Neuronal stem cell (in vitro differentiated cells): ENCODE data around the gene OR2V1.
"Not testable (repeated sequence)": the region's sequence is repeated elsewhere in the genome, so short reads cannot be mapped to it uniquely, and the experiment has no call there.

ENCODE experiments used
- DNase-seq: peaks from one replicate; pipeline ENCODE4 v3.0.0-alpha.2; 2013; ENCODE audit warnings: low spot score
- H2AFZ ChIP-seq: one replicate; pipeline ENCODE4 v1.6.1; 2013; ENCODE audit warnings: mild to moderate bottlenecking, low read length, inconsistent platforms
- H2AK5ac ChIP-seq: 2 replicates; pipeline ENCODE4 v1.6.1; 2013; ENCODE audit warnings: low read depth, mild to moderate bottlenecking, inconsistent platforms, low read length, moderate library complexity, mixed read lengths
- H2BK120ac ChIP-seq: 2 replicates; pipeline ENCODE4 v1.6.1; 2013; ENCODE audit warnings: low read depth, mild to moderate bottlenecking, inconsistent platforms, low read length, moderate library complexity, mixed read lengths
- H2BK12ac ChIP-seq: one replicate; pipeline ENCODE4 v1.6.1; 2013; ENCODE audit warnings: low read length, inconsistent platforms
- H2BK15ac ChIP-seq: 2 replicates; pipeline ENCODE4 v1.6.1; 2013; ENCODE audit warnings: mild to moderate bottlenecking, low read length, inconsistent platforms, mixed read lengths
- H2BK5ac ChIP-seq: one replicate; pipeline ENCODE4 v1.6.1; 2013; ENCODE audit warnings: inconsistent platforms, mild to moderate bottlenecking, low read length, moderate library complexity
- H3K14ac ChIP-seq: one replicate; pipeline ENCODE4 v1.6.1; 2013; ENCODE audit warnings: low read length, inconsistent platforms
- H3K18ac ChIP-seq: 2 replicates; pipeline ENCODE4 v1.6.1; 2013; ENCODE audit warnings: low read length, inconsistent platforms
- H3K23ac ChIP-seq: 2 replicates; pipeline ENCODE4 v1.6.1; 2013; ENCODE audit warnings: low read depth, mild to moderate bottlenecking, mixed read lengths, low read length, inconsistent platforms; ENCODE audit not compliant: poor library complexity
- H3K27ac ChIP-seq: replicated peaks from 3 replicates; pipeline ENCODE4 v1.5.1; 2013; ENCODE audit warnings: low read length, inconsistent platforms
- H3K27me3 ChIP-seq, 3 experiments: 2 replicates each; pipeline ENCODE4 v1.6.1; 2013; ENCODE audit warnings: low read length in 3 of 3, mild to moderate bottlenecking in 2 of 3, inconsistent platforms in 1 of 3, low read depth in 1 of 3, mixed read lengths in 1 of 3, moderate library complexity in 1 of 3; ENCODE audit not compliant: control insufficient read depth in 3 of 3, insufficient read depth in 3 of 3
- H3K36me3 ChIP-seq, 2 donors: replicated peaks in 1 of 2; 2 replicates each; pipeline ENCODE4 v1.6.1; 2013; ENCODE audit warnings: low read length in 2 of 2; ENCODE audit not compliant: control insufficient read depth in 2 of 2, insufficient read depth in 2 of 2
- H3K4ac ChIP-seq: 2 replicates; pipeline ENCODE4 v1.6.1; 2013; ENCODE audit warnings: inconsistent platforms, mild to moderate bottlenecking, low read length, moderate library complexity
- H3K4me1 ChIP-seq, 2 donors: 1 replicate in 1 of 2; 2 replicates in 1 of 2; pipeline ENCODE4 v1.6.1; 2013; ENCODE audit warnings: low read length in 2 of 2, low read depth in 1 of 2; ENCODE audit not compliant: control insufficient read depth in 2 of 2, insufficient read depth in 1 of 2
- H3K4me2 ChIP-seq: one replicate; pipeline ENCODE4 v1.6.1; 2013; ENCODE audit warnings: mild to moderate bottlenecking, low read length, inconsistent platforms; ENCODE audit not compliant: insufficient read depth, poor library complexity, severe bottlenecking
- H3K4me3 ChIP-seq, 2 donors: 2 replicates each; pipeline ENCODE4 v1.5.1; 2013; ENCODE audit warnings: low read length in 2 of 2, mild to moderate bottlenecking in 2 of 2, inconsistent platforms in 1 of 2, moderate library complexity in 1 of 2
- H3K79me1 ChIP-seq: one replicate; pipeline ENCODE4 v1.6.1; 2013; ENCODE audit warnings: low read depth, mild to moderate bottlenecking, inconsistent platforms, low read length, moderate library complexity
- H3K9ac ChIP-seq: one replicate; pipeline ENCODE4 v1.6.1; 2013; ENCODE audit warnings: mild to moderate bottlenecking, low read depth, low read length, inconsistent platforms; ENCODE audit not compliant: poor library complexity
- H3K9me3 ChIP-seq, 2 donors: replicated peaks in 1 of 2; 2 replicates each; pipeline versions ENCODE3 to v1.6.1; 2013; ENCODE audit warnings: low read length in 2 of 2, mild to moderate bottlenecking in 2 of 2, inconsistent platforms in 1 of 2, low read depth in 1 of 2, mixed read lengths in 1 of 2, moderate library complexity in 1 of 2; ENCODE audit not compliant: control insufficient read depth in 2 of 2, insufficient read depth in 1 of 2
- H4K8ac ChIP-seq: one replicate; pipeline ENCODE4 v1.6.1; 2013; ENCODE audit warnings: low read depth, mild to moderate bottlenecking, inconsistent platforms, low read length, moderate library complexity
- H4K91ac ChIP-seq: one replicate; pipeline ENCODE4 v1.6.1; 2013; ENCODE audit warnings: low read length, low read depth, mild to moderate bottlenecking, inconsistent platforms; ENCODE audit not compliant: poor library complexity
- WGBS, 2 donors: extraction: QIAGEN DNeasy Blood & Tissue Kit; methylation state at CpG; one replicate each; pipeline ENCODE4 v1.1.7; 2013; ENCODE audit warnings: missing lambda C conversion rate in 2 of 2, mixed read lengths in 1 of 2; ENCODE audit not compliant: insufficient read length in 2 of 2, insufficient replicate concordance in 1 of 2; ENCODE audit errors: extremely low coverage in 2 of 2; 5-methylcytosine and 5-hydroxymethylcytosine counted together

OR2V1 gene

DNA sequence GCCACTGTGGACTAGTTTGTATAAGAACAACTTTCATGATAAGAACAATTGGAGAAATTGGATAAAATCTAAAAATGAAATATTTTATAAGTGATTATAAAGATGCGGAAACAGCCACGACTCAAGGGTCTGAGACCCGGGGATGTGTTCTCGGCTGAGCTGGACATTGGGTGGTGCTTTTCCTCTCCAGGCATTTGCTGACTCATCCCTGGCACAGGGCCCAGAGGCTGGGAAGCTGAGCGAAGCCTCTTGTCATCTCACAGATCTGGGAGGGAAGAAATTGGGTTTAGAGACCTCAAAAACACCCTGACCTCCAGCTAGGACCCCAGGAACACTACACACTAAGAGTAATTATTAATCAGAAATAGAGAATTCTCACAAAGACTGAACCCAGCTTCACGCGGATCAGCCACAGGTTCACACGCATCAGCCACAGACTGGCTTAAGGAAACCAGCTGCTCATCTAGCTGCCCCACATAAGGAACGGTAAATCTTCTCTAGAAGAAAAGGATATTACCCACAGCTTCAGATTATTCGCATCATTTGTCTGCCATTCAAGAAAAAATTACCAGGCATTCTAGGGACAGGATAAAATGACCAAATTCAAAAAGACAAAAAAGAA lies 2.8 kb upstream of the OR2V1 start:
- no peak overlapping the region for H2BK15ac ChIP-seq
- no peak overlapping the region for H2BK120ac ChIP-seq
- H3K27ac ChIP-seq = no peak overlapping the region
- WGBS, 2 donors = no CpG with 5 or more reads among the region's 10 CpGs
- DNase-seq = no peak
- H2BK12ac ChIP-seq = no peak overlapping the region
- H3K14ac ChIP-seq = no peak overlapping the region
- H3K79me1 ChIP-seq = no peaks in the 10 kb centered on the region
- no peak overlapping the region for H3K23ac ChIP-seq
- H3K9ac ChIP-seq = no peak overlapping the region
- no peak overlapping the region for H3K4me3 ChIP-seq
- H4K8ac ChIP-seq = no peak overlapping the region
- no peak overlapping the region for H2AK5ac ChIP-seq
- H3K4me1 ChIP-seq = peaks cover 0 to 3% of the 10 kb centered on the region in 2 donors
- no peak overlapping the region for H3K4me2 ChIP-seq
- no peaks in the 10 kb centered on the region for H3K9me3 ChIP-seq
- no peak overlapping the region for H2AFZ ChIP-seq
- H3K36me3 ChIP-seq = no peaks in the 10 kb centered on the region
- H2BK5ac ChIP-seq = no peak overlapping the region
- no peak overlapping the region for H3K4ac ChIP-seq
- peaks cover 0 to 27% (median 4%) of the 10 kb centered on the region in 3 experiments for H3K27me3 ChIP-seq
- H3K18ac ChIP-seq = no peak overlapping the region
- H4K91ac ChIP-seq = no peak overlapping the region

DNA sequence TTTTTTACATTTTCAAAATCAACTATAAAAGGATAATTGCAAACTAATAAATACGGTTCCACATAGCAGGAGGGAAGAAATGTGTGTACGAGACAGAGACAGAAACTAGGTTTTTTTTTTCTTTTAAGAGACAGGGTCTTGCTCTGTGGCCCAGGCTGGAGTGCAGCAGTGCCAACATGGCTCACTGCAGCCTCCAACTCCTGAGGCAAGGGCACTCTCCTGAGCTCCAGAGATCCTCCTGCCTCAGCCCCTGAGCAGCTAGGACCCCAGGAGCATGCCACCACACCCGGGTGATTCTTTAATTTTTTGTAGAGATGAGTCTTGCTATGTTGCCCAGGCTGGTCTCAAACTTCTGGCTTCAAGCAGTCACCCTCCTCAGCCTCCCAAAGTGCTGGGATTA lies 2.1 kb upstream of the OR2V1 start:
- Histone ChIP-seq H4K8ac (no peak overlapping the region), H3K18ac (no peak overlapping the region), H3K9ac (no peak overlapping the region), H3K4ac (no peak overlapping the region), H3K36me3 (no peaks in the 10 kb centered on the region), H3K14ac (no peak overlapping the region), H3K27me3 (peaks cover 0 to 33% (median 6%) of the 10 kb centered on the region in 3 experiments), H2BK12ac (no peak overlapping the region), H2AK5ac (no peak overlapping the region), H4K91ac (no peak overlapping the region), H3K9me3 (no peaks in the 10 kb centered on the region), H3K4me1 (peaks cover 0 to 3% of the 10 kb centered on the region in 2 donors), H2BK15ac (no peak overlapping the region), H2AFZ (no peak overlapping the region), H3K23ac (no peak overlapping the region), H3K27ac (no peak overlapping the region), H2BK120ac (no peak overlapping the region), H3K4me3 (no peak overlapping the region), H2BK5ac (no peak overlapping the region), H3K4me2 (no peak overlapping the region), H3K79me1 (no peaks in the 10 kb centered on the region)
- no peak for DNase-seq
- WGBS, 2 donors = no CpG with 5 or more reads among the region's 3 CpGs

DNA sequence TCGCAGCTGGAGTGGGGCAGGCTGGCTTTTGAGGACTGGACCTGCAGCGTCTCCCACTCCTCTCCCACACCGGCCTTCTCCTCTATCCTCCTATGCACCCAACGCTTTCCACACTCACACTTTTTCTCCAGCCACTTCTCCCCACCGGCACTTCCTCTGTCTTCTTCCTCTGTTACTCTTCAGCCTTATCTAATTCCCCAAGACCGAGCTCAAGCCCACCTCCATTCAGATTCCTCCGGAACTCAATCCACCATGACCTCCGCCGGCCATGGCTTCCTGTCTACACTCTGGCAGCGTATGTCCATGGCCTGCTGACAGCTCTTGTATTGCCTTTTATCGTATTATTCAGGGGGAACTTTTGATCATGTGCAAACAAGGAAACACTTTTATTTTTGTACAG lies 545 bp upstream of the OR2V1 start:
- no peaks in the 10 kb centered on the region for H3K79me1 ChIP-seq
- no peak overlapping the region for H3K4me3 ChIP-seq
- H3K4me1 ChIP-seq = peaks cover 0 to 3% of the 10 kb centered on the region in 2 donors
- H3K23ac ChIP-seq = no peak overlapping the region
- H3K27me3 ChIP-seq = peaks cover 0 to 40% (median 6%) of the 10 kb centered on the region in 3 experiments
- H3K27ac ChIP-seq = no peak overlapping the region
- H3K9me3 ChIP-seq = no peaks in the 10 kb centered on the region
- no peak overlapping the region for H3K4me2 ChIP-seq
- no peak overlapping the region for H2BK12ac ChIP-seq
- H2AFZ ChIP-seq = no peak overlapping the region
- no peaks in the 10 kb centered on the region for H3K36me3 ChIP-seq
- no peak overlapping the region for H3K9ac ChIP-seq
- no peak overlapping the region for H2AK5ac ChIP-seq
- no peak overlapping the region for H2BK5ac ChIP-seq
- H2BK15ac ChIP-seq = no peak overlapping the region
- H4K8ac ChIP-seq = no peak overlapping the region
- WGBS, 2 donors = no CpG with 5 or more reads among the region's 11 CpGs
- H3K18ac ChIP-seq = no peak overlapping the region
- peak overlapping the region; percentile 61 for H4K91ac ChIP-seq
- no peak for DNase-seq
- no peak overlapping the region for H3K14ac ChIP-seq
- no peak overlapping the region for H3K4ac ChIP-seq
- H2BK120ac ChIP-seq = no peak overlapping the region

DNA sequence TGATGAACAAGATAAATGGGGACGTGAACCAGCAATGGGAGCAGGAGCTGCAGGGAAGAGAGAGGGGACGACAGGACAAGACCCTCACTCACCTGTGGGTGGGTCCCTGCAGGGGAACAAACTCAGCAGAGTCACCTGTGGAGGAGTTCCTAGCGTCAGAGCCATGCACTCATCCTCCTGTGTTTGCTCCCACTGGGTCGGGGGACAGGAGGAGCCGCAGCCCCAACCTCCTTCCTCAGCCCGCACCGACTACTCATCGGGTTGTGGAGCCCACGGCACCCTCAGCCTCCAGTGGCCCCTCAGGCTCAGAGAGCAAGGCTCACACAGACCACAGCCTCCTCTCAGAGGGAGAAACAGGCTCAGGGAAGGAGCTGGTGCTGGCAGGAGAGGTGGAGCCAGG lies 888 bp downstream of the OR2V1 start:
- no CpG with 5 or more reads among the region's 9 CpGs for WGBS, 2 donors
- H4K91ac ChIP-seq, H3K4me3 ChIP-seq: not testable (repeated sequence)

More for the DNA sequence above, 888 bp downstream of the OR2V1 start:
- H2AK5ac ChIP-seq, H3K14ac ChIP-seq, H2BK12ac ChIP-seq, H2AFZ ChIP-seq, H2BK15ac ChIP-seq, H3K9me3 ChIP-seq, H3K9ac ChIP-seq, H2BK5ac ChIP-seq, H3K18ac ChIP-seq, DNase-seq, H4K8ac ChIP-seq, H3K36me3 ChIP-seq, H3K4me1 ChIP-seq, H2BK120ac ChIP-seq, H3K79me1 ChIP-seq, H3K4me2 ChIP-seq, H3K27ac ChIP-seq, H3K4ac ChIP-seq: not testable (repeated sequence)
- peaks cover 0 to 40% (median 6%) of the 10 kb centered on the region in 3 experiments for H3K27me3 ChIP-seq
- H3K23ac ChIP-seq = peak overlapping the region; percentile 39
